GM12878 (cell line): ENCODE data around the gene NRXN3. TPM values are rescaled to one million over a fixed set of nuclear protein-coding genes. Genes with fewer than 3 reads are reported as not detected.

Source experiments
- ATAC-seq: fragments of 200-7000 bp; cut with Tn5 transposase; 3 replicates; pipeline ENCODE4 v1.9.1; 2020; ENCODE audit warnings: mild to moderate bottlenecking, moderate library complexity
- BruUV-seq: library from RNA; stranded (reverse); fragments of 400-500 nt; replicated peaks from 2 replicates; lab custom pipeline; 2021; lab: Mats Ljungman, UMichigan
- CTCF ChIA-PET: fragments of 300-600 bp; sonication (Branson Sonifier 250); formaldehyde crosslinking; extraction: SDS; loops from one replicate; lab custom pipeline; 2021; ENCODE audit warnings: inconsistent platforms; lab: Yijun Ruan, JAX
- POLR2A ChIA-PET: fragments of 350-600 bp; formaldehyde crosslinking; extraction: SDS; loops from one replicate; lab custom pipeline; 2021; ENCODE audit warnings: inconsistent platforms; lab: Charles Lee
- RAD21 ChIA-PET: fragments of 300-600 bp; sonication (Branson Sonifier 250); formaldehyde crosslinking; loops from one replicate; lab custom pipeline; 2023; ENCODE audit warnings: antibody characterized with exemption; ENCODE audit not compliant: unreplicated experiment; lab: Charles Lee
- SMC1A ChIA-PET: fragments of 300-600 bp; sonication (Branson Sonifier 250); formaldehyde crosslinking; loops from one replicate; lab custom pipeline; 2023; ENCODE audit not compliant: unreplicated experiment, uncharacterized antibody; lab: Charles Lee
- DNase-seq: peaks from one replicate; pipeline ENCODE4 v3.0.0-alpha.2; 2011; ENCODE audit warnings: low read depth, low spot score
- FAIRE-seq: peaks from 3 replicates; lab custom pipeline; 2011; peaks lifted over from hg19 to GRCh38; lab: Jason Lieb, UNC
- H2AFZ ChIP-seq: 2 replicates; pipeline ENCODE4 v1.6.0; 2011; ENCODE audit warnings: low read depth, low read length, control low read depth; ENCODE audit not compliant: control insufficient read depth
- H3K27ac ChIP-seq: 2 replicates; pipeline ENCODE4 v1.5.1; 2011; ENCODE audit warnings: control low read depth; ENCODE audit not compliant: control insufficient read depth, insufficient read depth
- H3K27me3 ChIP-seq, 2 experiments: replicated peaks in 1 of 2; 2 replicates each; pipeline versions ENCODE4 v1.6.0 to v1.6.1; 2011; ENCODE audit warnings: low read length in 1 of 2; ENCODE audit not compliant: control insufficient read depth in 2 of 2, insufficient read depth in 2 of 2
- H3K36me3 ChIP-seq, 2 experiments: 2 replicates each; pipeline ENCODE4 v1.5.1; 2011; ENCODE audit warnings: low read length in 1 of 2; ENCODE audit not compliant: control insufficient read depth in 2 of 2, insufficient read depth in 2 of 2
- H3K4me1 ChIP-seq: 2 replicates; pipeline ENCODE4 v1.6.1; 2011; ENCODE audit warnings: mild to moderate bottlenecking, low read length, moderate library complexity, mixed read lengths; ENCODE audit not compliant: control insufficient read depth, insufficient read depth
- H3K4me2 ChIP-seq: 2 replicates; pipeline ENCODE4 v1.6.0; 2011; ENCODE audit warnings: control low read depth; ENCODE audit not compliant: control insufficient read depth, insufficient read depth
- H3K4me3 ChIP-seq: fragments of 200-600 bp; sonication (generic); 2 replicates; pipeline ENCODE4 v1.5.1; 2016
- H3K79me2 ChIP-seq: 2 replicates; pipeline ENCODE4 v1.6.0; 2011; ENCODE audit warnings: low read length; ENCODE audit not compliant: control insufficient read depth, insufficient read depth
- H3K9ac ChIP-seq: 2 replicates; pipeline ENCODE4 v1.8.0; 2011; ENCODE audit warnings: low read length, control low read depth, mixed read lengths; ENCODE audit not compliant: control insufficient read depth, insufficient read depth
- H3K9me3 ChIP-seq: replicated peaks from 3 replicates; pipeline ENCODE4 v1.5.1; 2011; ENCODE audit warnings: mild to moderate bottlenecking, low read length; ENCODE audit not compliant: control insufficient read depth, insufficient read depth
- H4K20me1 ChIP-seq: 2 replicates; pipeline ENCODE4 v1.6.0; 2011; ENCODE audit not compliant: control insufficient read depth, insufficient read depth
- CHD2 ChIP-seq: IDR thresholded peaks from 2 replicates; pipeline ENCODE4 v1.6.1; 2011; ENCODE audit warnings: low read depth, low read length, improper control_type of control experiment, borderline replicate concordance
- HCFC1 ChIP-seq: fragments of 150-350 bp; IDR thresholded peaks from 2 replicates; pipeline ENCODE4 v1.6.1; 2014; ENCODE audit warnings: low read length
- HDAC6 ChIP-seq: fragments of 200-600 bp; sonication (generic); IDR thresholded peaks from one replicate; pipeline ENCODE4 v1.8.0; 2017; ENCODE audit warnings: antibody characterized with exemption; ENCODE audit not compliant: unreplicated experiment
- KAT2A ChIP-seq: conservative IDR thresholded peaks from 2 replicates; pipeline ENCODE4 v1.6.1; 2011; ENCODE audit warnings: low read depth, low read length; ENCODE audit not compliant: control insufficient read depth
- PAX5 ChIP-seq: IDR thresholded peaks from 2 replicates; pipeline ENCODE4 v1.6.1; 2011; ENCODE audit warnings: low read depth, low read length, borderline replicate concordance
- SREBF2 ChIP-seq: IDR thresholded peaks from 2 replicates; pipeline ENCODE4 v1.6.1; 2012; ENCODE audit warnings: mild to moderate bottlenecking, low read length
- SUZ12 ChIP-seq: fragments of 200-600 bp; sonication (generic); IDR thresholded peaks from one replicate; pipeline ENCODE4 v1.6.1; 2018; ENCODE audit warnings: antibody characterized with exemption, mild to moderate bottlenecking; ENCODE audit not compliant: unreplicated experiment
- ZNF274 ChIP-seq: IDR thresholded peaks from one replicate; pipeline ENCODE4 v1.8.0; 2011; ENCODE audit not compliant: insufficient read length, insufficient read depth
- WGBS: methylation state at CpG from one replicate; pipeline ENCODE4 v1.1.6; 2016; ENCODE audit warnings: low lambda C conversion rate; ENCODE audit not compliant: insufficient replicate concordance, insufficient coverage; ENCODE audit errors: missing lambda C conversion rate; 5-methylcytosine and 5-hydroxymethylcytosine counted together
- in situ Hi-C: fragments of 300-500 bp; cut with MboI; formaldehyde crosslinking; loops from 9 replicates; pipeline ENCODE4 v1.14.3; 2018; ENCODE audit warnings: mixed read lengths
- intact Hi-C: fragments of 100-400 bp; cut with micrococcal nuclease; formaldehyde crosslinking; loops from one replicate; pipeline ENCODE4 v1.14.2; 2022; ENCODE audit not compliant: unreplicated experiment
- polyA plus RNA-seq, 11 experiments: library from polyadenylated mRNA; depleted of rRNA in 4 of 11; unstranded in 6 of 11; stranded (reverse) in 5 of 11; fragments of >200 nt; fragmentation: Nextera tagmentation in 4 of 11; fragmentation: Illumina TruSeq in 1 of 11; extraction: Ambion mirVana in 4 of 11; extraction: Trizol in 1 of 11; gene quantifications; 1 replicate in 1 of 11; 2 replicates in 10 of 11; pipeline versions ENCODE4 v1.2.1 to v1.2.3, GENCODE V29; 2011 to 2016; ENCODE audit warnings: inconsistent platforms in 2 of 11, missing spikeins in 2 of 11, low read depth in 1 of 11
- total RNA-seq, 4 experiments: library from RNA; depleted of rRNA in 3 of 4; stranded (reverse); fragments of >200 nt in 3 of 4; fragmentation: Illumina TruSeq in 1 of 4; extraction: Trizol in 1 of 4; gene quantifications; 2 replicates each; pipeline versions ENCODE4 v1.2.1 to v1.2.3, GENCODE V29; 2013 to 2021
- TF ChIP-seq, protein P1 (sequence below): fragments of 450-650 bp; IDR thresholded peaks from 2 replicates; pipeline ENCODE4 v1.6.1; 2017; ENCODE audit warnings: low read depth, mild to moderate bottlenecking, moderate library complexity
- TF ChIP-seq, protein P2 (sequence below): fragments of 450-650 bp; formaldehyde crosslinking; IDR thresholded peaks from 2 replicates; pipeline ENCODE4 v1.5.0; 2022; ENCODE audit warnings: mild to moderate bottlenecking, missing genetic modification characterization

The NRXN3 gene
- total and polyA plus RNA-seq, 10 of the 15 experiments (the other 5 are each of a cell fraction or from before 2014, with no cell fraction given) = 0.52 to 3.3 (median 1.4) TPM

DNA sequence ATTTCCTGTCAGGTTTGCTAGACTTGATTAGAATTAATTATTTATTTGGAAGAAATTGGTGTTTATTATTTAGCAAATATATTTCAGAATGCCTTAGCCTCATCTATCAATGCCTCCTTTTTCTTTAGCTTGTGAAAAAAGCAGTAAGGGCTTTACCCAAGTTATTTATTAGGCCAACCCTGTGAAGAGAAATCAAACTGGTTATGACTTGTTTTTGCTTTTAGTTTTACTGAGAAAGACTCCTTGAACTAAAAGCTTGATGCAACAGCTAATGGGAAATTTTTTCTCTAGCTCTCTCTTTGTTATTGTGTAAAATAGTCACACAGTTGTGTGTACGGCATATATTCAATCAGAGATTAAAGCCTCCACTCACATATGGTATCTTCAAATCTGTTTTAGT, 1734.3 kb downstream of the NRXN3 start:
- H3K36me3 ChIP-seq = no peaks in the 10 kb centered on the region
- SMC1A ChIA-PET = no interaction called here
- H3K4me3 ChIP-seq = no peak overlapping the region
- H2AFZ ChIP-seq = no peak overlapping the region
- H3K9ac ChIP-seq = no peak overlapping the region
- TF ChIP-seq SREBF2 (no peak), KAT2A (no peak), CHD2 (no peak), HDAC6 (no peak), HCFC1 (no peak), ZNF274 (no peak), SUZ12 (no peak), PAX5 (no peak)
- TF ChIP-seq, protein P1, sequence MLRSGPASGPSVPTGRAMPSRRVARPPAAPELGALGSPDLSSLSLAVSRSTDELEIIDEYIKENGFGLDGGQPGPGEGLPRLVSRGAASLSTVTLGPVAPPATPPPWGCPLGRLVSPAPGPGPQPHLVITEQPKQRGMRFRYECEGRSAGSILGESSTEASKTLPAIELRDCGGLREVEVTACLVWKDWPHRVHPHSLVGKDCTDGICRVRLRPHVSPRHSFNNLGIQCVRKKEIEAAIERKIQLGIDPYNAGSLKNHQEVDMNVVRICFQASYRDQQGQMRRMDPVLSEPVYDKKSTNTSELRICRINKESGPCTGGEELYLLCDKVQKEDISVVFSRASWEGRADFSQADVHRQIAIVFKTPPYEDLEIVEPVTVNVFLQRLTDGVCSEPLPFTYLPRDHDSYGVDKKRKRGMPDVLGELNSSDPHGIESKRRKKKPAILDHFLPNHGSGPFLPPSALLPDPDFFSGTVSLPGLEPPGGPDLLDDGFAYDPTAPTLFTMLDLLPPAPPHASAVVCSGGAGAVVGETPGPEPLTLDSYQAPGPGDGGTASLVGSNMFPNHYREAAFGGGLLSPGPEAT = no peak
- TF ChIP-seq, protein P2, sequence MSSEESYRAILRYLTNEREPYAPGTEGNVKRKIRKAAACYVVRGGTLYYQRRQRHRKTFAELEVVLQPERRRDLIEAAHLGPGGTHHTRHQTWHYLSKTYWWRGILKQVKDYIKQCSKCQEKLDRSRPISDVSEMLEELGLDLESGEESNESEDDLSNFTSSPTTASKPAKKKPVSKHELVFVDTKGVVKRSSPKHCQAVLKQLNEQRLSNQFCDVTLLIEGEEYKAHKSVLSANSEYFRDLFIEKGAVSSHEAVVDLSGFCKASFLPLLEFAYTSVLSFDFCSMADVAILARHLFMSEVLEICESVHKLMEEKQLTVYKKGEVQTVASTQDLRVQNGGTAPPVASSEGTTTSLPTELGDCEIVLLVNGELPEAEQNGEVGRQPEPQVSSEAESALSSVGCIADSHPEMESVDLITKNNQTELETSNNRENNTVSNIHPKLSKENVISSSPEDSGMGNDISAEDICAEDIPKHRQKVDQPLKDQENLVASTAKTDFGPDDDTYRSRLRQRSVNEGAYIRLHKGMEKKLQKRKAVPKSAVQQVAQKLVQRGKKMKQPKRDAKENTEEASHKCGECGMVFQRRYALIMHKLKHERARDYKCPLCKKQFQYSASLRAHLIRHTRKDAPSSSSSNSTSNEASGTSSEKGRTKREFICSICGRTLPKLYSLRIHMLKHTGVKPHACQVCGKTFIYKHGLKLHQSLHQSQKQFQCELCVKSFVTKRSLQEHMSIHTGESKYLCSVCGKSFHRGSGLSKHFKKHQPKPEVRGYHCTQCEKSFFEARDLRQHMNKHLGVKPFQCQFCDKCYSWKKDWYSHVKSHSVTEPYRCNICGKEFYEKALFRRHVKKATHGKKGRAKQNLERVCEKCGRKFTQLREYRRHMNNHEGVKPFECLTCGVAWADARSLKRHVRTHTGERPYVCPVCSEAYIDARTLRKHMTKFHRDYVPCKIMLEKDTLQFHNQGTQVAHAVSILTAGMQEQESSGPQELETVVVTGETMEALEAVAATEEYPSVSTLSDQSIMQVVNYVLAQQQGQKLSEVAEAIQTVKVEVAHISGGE = no peak
- no peak overlapping the region for H3K27ac ChIP-seq
- intact Hi-C loops (no loop called here), in situ Hi-C loops (no loop called here)
- no peaks in the 10 kb centered on the region for H4K20me1 ChIP-seq
- CTCF ChIA-PET = no interaction called here
- H3K27me3 ChIP-seq = no peaks in the 10 kb centered on the region
- BruUV-seq = no TSS peak
- H3K79me2 ChIP-seq = no peaks in the 10 kb centered on the region
- WGBS = 43% methylated on average over 1 of the region's 1 CpG
- DNase-seq (no peak), ATAC-seq (no peak), FAIRE-seq (no peak)
- H3K4me2 ChIP-seq = no peak overlapping the region
- H3K4me1 ChIP-seq = no peaks in the 10 kb centered on the region
- RAD21 ChIA-PET = no interaction called here
- POLR2A ChIA-PET = no interaction called here
- no peaks in the 10 kb centered on the region for H3K9me3 ChIP-seq
